Glutamatergic neuron (in vitro differentiated cells): ENCODE data around the gene ALAS2. TPM values are rescaled to one million over a fixed set of nuclear protein-coding genes. Genes with fewer than 3 reads are reported as not detected.
"Not testable (repeated sequence)": the region's sequence is repeated elsewhere in the genome, so short reads cannot be mapped to it uniquely, and the experiment has no call there.

Source experiments
- DNase-seq: peaks from one replicate; pipeline ENCODE4 v3.0.0; 2022
- H3K27ac Mint-ChIP-seq: one replicate; pipeline ENCODE4 v1.8.0; 2020; ENCODE audit warnings: mild to moderate bottlenecking, mixed read lengths, inconsistent platforms; ENCODE audit not compliant: unreplicated experiment
- H3K27me3 Mint-ChIP-seq: one replicate; pipeline ENCODE4 v1.8.0; 2020; ENCODE audit warnings: mild to moderate bottlenecking, moderate library complexity, mixed read lengths, inconsistent platforms; ENCODE audit not compliant: unreplicated experiment
- H3K36me3 Mint-ChIP-seq: one replicate; pipeline ENCODE4 v1.8.0; 2020; ENCODE audit warnings: mild to moderate bottlenecking, mixed read lengths, inconsistent platforms; ENCODE audit not compliant: unreplicated experiment
- H3K4me1 Mint-ChIP-seq: one replicate; pipeline ENCODE4 v1.8.0; 2020; ENCODE audit warnings: mild to moderate bottlenecking, low read depth, mixed read lengths, inconsistent platforms; ENCODE audit not compliant: unreplicated experiment
- H3K4me3 Mint-ChIP-seq: one replicate; pipeline ENCODE4 v1.8.0; 2020; ENCODE audit warnings: mild to moderate bottlenecking, mixed read lengths, inconsistent platforms; ENCODE audit not compliant: unreplicated experiment
- H3K9me3 Mint-ChIP-seq: one replicate; pipeline ENCODE4 v1.8.0; 2020; ENCODE audit warnings: mild to moderate bottlenecking, moderate library complexity, mixed read lengths, inconsistent platforms; ENCODE audit not compliant: unreplicated experiment
- CTCF ChIP-seq: fragments of 200-600 bp; sonication (generic); IDR thresholded peaks from one replicate; pipeline ENCODE4 v1.5.0; 2021; ENCODE audit not compliant: partially characterized antibody, unreplicated experiment
- total RNA-seq: library from RNA; stranded (reverse); fragmentation: NEBNext Ultra II Directional; extraction: Animal tissue kit (Norgen Biotek cat#: 25700); gene quantifications from one replicate; pipeline ENCODE4 v1.2.1, GENCODE V29; 2021; ENCODE audit not compliant: unreplicated experiment

Gene ALAS2
- total RNA-seq, 1 donor from 2014 or later = not detected

GRCh38 chrX:55056820-55057674 is 26.3 kb upstream of the ALAS2 start:
- no peaks in the 10 kb centered on the region for H3K9me3 Mint-ChIP-seq
- H3K4me1 Mint-ChIP-seq = no peaks in the 10 kb centered on the region

GRCh38 chrX:55050599-55050998 is 19.8 kb upstream of the ALAS2 start:
- not testable (repeated sequence) for H3K27ac Mint-ChIP-seq, H3K27me3 Mint-ChIP-seq, H3K4me1 Mint-ChIP-seq, H3K36me3 Mint-ChIP-seq, H3K9me3 Mint-ChIP-seq, DNase-seq, H3K4me3 Mint-ChIP-seq

More at GRCh38 chrX:55056820-55057674, 26.3 kb upstream of the ALAS2 start:
- Mint-ChIP-seq H3K4me3 (no peak overlapping the region), H3K27ac (no peak overlapping the region), H3K36me3 (no peaks in the 10 kb centered on the region), H3K27me3 (no peaks in the 10 kb centered on the region)
- no peak for TF ChIP-seq CTCF
- DNase-seq = no peak

GRCh38 chrX:55041514-55041913 is 10.7 kb upstream of the ALAS2 start:
- Mint-ChIP-seq H3K27me3 (no peaks in the 10 kb centered on the region), H3K27ac (no peak overlapping the region), H3K9me3 (no peaks in the 10 kb centered on the region), H3K4me3 (no peak overlapping the region), H3K36me3 (no peaks in the 10 kb centered on the region), H3K4me1 (no peaks in the 10 kb centered on the region)
- TF ChIP-seq CTCF = no peak
- DNase-seq = no peak

- no peaks in the 10 kb centered on the region for H3K9me3 Mint-ChIP-seq
- no peak overlapping the region for H3K27ac Mint-ChIP-seq
- H3K36me3 Mint-ChIP-seq = no peaks in the 10 kb centered on the region
- no peak for TF ChIP-seq CTCF
- H3K27me3 Mint-ChIP-seq = no peaks in the 10 kb centered on the region
- no peak overlapping the region for H3K4me3 Mint-ChIP-seq
- DNase-seq = no peak
- no peaks in the 10 kb centered on the region for H3K4me1 Mint-ChIP-seq
These were observed 8.7 kb upstream of the ALAS2 start for GRCh38 chrX:55039471-55039870.

GRCh38 chrX:55033429-55033828 is 2.7 kb upstream of the ALAS2 start:
- no peak for TF ChIP-seq CTCF
- H3K27ac Mint-ChIP-seq = no peak overlapping the region
- H3K36me3 Mint-ChIP-seq = no peaks in the 10 kb centered on the region
- no peak for DNase-seq
- H3K27me3 Mint-ChIP-seq = no peaks in the 10 kb centered on the region
- no peaks in the 10 kb centered on the region for H3K9me3 Mint-ChIP-seq
- no peak overlapping the region for H3K4me3 Mint-ChIP-seq
- H3K4me1 Mint-ChIP-seq = no peaks in the 10 kb centered on the region
